Mononuclear cell (primary cell): Measurements from ENCODE around the gene EXOG. TPM values are rescaled to one million over a fixed set of nuclear protein-coding genes. Genes with fewer than 3 reads are reported as not detected.

ENCODE experiments used
- H3K27me3 ChIP-seq: 2 replicates; pipeline ENCODE4 v1.6.0; 2011; ENCODE audit warnings: low read length, control low read depth; ENCODE audit not compliant: insufficient read depth
- H3K4me1 ChIP-seq: 2 replicates; pipeline ENCODE4 v1.5.1; 2011; ENCODE audit warnings: mild to moderate bottlenecking, low read length, control low read depth; ENCODE audit not compliant: insufficient read depth
- H3K4me3 ChIP-seq: 2 replicates; pipeline ENCODE4 v1.5.1; 2011; ENCODE audit warnings: mild to moderate bottlenecking, low read length, moderate library complexity
- H3K9me3 ChIP-seq: 2 replicates; pipeline ENCODE4 v1.5.1; 2011; ENCODE audit warnings: low read depth, mild to moderate bottlenecking, control low read depth, low read length
- total RNA-seq: library from RNA; depleted of rRNA; stranded (reverse); fragments of >200 nt; gene quantifications from one replicate; pipeline ENCODE4 v1.2.3, GENCODE V29; 2012

EXOG gene
- total RNA-seq, 1 donor, result 13.3 TPM

- no peaks in the 10 kb centered on the region for H3K9me3 ChIP-seq
- H3K27me3 ChIP-seq, result no peaks in the 10 kb centered on the region
- H3K4me1 ChIP-seq, result no peaks in the 10 kb centered on the region
- H3K4me3 ChIP-seq, result no peak overlapping the region
Measured at GRCh38 chr3:38554127-38554827, 58.1 kb downstream of the EXOG start.

- H3K9me3 ChIP-seq, result no peaks in the 10 kb centered on the region
- no peaks in the 10 kb centered on the region for H3K27me3 ChIP-seq
- H3K4me1 ChIP-seq, result no peaks in the 10 kb centered on the region
- H3K4me3 ChIP-seq, result no peak overlapping the region
Measured at GRCh38 chr3:38555149-38555840, 59.2 kb downstream of the EXOG start.

GRCh38 chr3:38555926-38556325 lies 59.8 kb downstream of the EXOG start:
- Histone ChIP-seq H3K9me3 (no peaks in the 10 kb centered on the region), H3K27me3 (no peaks in the 10 kb centered on the region), H3K4me1 (no peaks in the 10 kb centered on the region), H3K4me3 (no peak overlapping the region)

- no peaks in the 10 kb centered on the region for H3K4me1 ChIP-seq
- no peak overlapping the region for H3K4me3 ChIP-seq
- no peaks in the 10 kb centered on the region for H3K9me3 ChIP-seq
- no peaks in the 10 kb centered on the region for H3K27me3 ChIP-seq
Measured at GRCh38 chr3:38556640-38557358, 60.7 kb downstream of the EXOG start.

DNA sequence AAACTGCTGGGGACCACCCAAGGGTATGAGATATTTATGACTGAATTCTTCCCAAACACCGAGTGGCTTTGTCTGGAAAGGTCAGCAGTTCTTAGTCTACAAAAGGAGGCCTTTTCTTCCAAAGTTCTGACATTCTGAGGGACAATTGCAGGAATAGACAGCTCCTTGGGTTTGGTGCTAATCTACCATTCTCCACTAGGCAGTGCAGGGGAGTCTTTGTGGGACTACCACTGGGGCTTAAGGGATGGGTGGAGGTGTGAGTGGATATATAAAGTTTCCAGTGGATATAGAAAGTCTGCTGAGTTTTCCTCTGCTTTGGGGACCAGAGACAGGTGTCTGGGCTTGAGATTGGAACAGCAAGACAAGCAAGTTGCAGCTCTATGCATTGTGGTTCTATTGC lies 62.7 kb downstream of the EXOG start:
- no peak overlapping the region for H3K4me3 ChIP-seq

DNA sequence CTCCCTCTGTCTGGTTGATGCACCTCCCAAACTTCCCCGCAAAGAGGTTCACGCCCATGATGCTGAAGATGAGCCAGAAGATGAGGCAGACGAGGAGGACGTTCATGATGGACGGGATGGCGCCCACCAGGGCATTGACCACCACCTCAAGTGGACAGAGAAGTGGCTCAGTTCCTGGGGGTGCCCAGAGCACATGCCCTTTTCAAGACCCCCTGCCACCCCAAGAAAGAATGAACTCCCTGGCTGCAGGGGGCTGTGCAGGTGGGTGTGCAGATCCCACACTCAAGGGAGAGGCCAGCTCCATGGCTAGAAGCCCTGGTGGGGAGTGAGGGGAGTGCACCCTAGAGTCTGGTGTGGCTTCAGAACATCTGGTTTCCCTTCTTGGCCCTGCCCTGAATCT lies 64.1 kb downstream of the EXOG start:
- no peaks in the 10 kb centered on the region for H3K4me1 ChIP-seq

More for the DNA sequence above, 62.7 kb downstream of the EXOG start:
- no peaks in the 10 kb centered on the region for H3K27me3 ChIP-seq
- no peaks in the 10 kb centered on the region for H3K4me1 ChIP-seq
- H3K9me3 ChIP-seq, result no peaks in the 10 kb centered on the region

GRCh38 chr3:38560996-38561717 lies 65.0 kb downstream of the EXOG start:
- H3K4me3 ChIP-seq, result no peak overlapping the region
- no peaks in the 10 kb centered on the region for H3K27me3 ChIP-seq
- no peaks in the 10 kb centered on the region for H3K9me3 ChIP-seq
- H3K4me1 ChIP-seq, result no peaks in the 10 kb centered on the region

More for the DNA sequence above, 64.1 kb downstream of the EXOG start:
- H3K9me3 ChIP-seq, result no peaks in the 10 kb centered on the region
- H3K4me3 ChIP-seq, result no peak overlapping the region
- H3K27me3 ChIP-seq, result no peaks in the 10 kb centered on the region

GRCh38 chr3:38561746-38562466 lies 65.8 kb downstream of the EXOG start:
- Histone ChIP-seq H3K4me3 (no peak overlapping the region), H3K9me3 (no peaks in the 10 kb centered on the region)

DNA sequence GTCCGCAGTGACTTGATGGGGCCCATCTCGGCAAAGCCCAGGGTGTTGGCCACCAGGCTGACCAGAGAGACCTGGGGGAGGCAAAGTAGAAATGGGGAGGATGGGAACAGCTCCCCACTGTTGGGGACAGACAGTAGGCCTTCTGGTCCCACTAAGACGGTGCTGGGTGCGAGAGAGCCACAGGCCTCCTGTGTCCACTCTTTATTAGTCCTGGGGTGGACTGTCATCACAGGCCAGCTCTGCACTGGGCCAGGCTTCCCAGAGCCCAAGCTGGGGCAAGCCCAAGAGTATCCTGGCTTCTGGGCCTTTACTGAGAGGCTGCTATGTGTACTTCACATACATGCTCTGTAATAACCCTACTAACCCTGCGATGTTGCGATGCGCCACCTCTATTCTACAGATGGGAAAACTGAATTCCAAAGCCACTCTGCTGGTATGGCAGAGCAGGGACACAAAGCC lies 66.4 kb downstream of the EXOG start:
- Histone ChIP-seq H3K4me1 (no peaks in the 10 kb centered on the region), H3K9me3 (no peaks in the 10 kb centered on the region), H3K4me3 (no peak overlapping the region), H3K27me3 (no peaks in the 10 kb centered on the region)

More at GRCh38 chr3:38561746-38562466, 65.8 kb downstream of the EXOG start:
- no peaks in the 10 kb centered on the region for H3K4me1 ChIP-seq
- no peaks in the 10 kb centered on the region for H3K27me3 ChIP-seq

- Histone ChIP-seq H3K9me3 (no peaks in the 10 kb centered on the region), H3K27me3 (no peaks in the 10 kb centered on the region), H3K4me1 (no peaks in the 10 kb centered on the region), H3K4me3 (no peak overlapping the region)
Measured at GRCh38 chr3:38563070-38563885, 67.1 kb downstream of the EXOG start.

GRCh38 chr3:38563886-38564270 lies 67.7 kb downstream of the EXOG start:
- Histone ChIP-seq H3K4me3 (no peak overlapping the region), H3K27me3 (no peaks in the 10 kb centered on the region), H3K9me3 (no peaks in the 10 kb centered on the region), H3K4me1 (no peaks in the 10 kb centered on the region)

DNA sequence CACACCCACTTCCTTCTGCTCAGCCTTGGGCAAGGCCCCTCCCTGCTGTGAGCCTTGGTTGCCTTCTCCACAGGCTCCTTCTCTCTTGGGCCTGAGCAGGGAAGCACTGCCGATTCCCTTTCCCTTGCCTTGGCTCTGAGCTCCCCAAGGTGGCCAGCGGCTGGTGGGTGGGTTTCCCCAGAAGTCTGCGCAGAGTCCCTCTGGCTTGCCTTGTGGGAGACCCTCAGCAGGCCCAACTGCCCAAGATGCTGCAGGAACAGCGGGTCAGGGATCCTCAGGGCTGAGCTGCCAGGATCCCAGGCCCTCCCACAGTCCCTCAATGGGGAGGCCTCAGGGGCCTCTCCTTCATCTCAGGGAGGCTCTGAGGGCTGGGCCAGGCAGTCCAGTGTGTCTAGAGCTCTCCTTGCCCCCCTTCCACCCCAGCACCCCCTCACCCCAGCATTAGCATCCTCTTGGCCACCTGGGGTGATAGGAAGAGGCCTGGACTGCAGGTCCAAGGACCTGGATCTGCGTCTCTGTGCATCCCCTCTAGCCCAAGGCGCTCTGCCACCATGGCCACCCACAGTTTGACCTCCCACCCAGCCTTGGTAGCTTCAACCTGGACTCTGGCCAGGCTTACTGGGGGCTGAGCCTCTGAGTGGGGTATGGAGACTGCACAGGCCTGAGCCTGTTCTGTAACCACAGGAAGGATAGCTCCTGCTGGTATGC lies 68.6 kb downstream of the EXOG start:
- Histone ChIP-seq H3K4me3 (no peak overlapping the region), H3K4me1 (no peaks in the 10 kb centered on the region), H3K9me3 (no peaks in the 10 kb centered on the region), H3K27me3 (no peaks in the 10 kb centered on the region)
